ENCODE measurements around the gene TMEM161B.
A peak's percentile ranks its signal among the peaks of the same experiment; 100 is the strongest.

The TMEM161B gene

DNA sequence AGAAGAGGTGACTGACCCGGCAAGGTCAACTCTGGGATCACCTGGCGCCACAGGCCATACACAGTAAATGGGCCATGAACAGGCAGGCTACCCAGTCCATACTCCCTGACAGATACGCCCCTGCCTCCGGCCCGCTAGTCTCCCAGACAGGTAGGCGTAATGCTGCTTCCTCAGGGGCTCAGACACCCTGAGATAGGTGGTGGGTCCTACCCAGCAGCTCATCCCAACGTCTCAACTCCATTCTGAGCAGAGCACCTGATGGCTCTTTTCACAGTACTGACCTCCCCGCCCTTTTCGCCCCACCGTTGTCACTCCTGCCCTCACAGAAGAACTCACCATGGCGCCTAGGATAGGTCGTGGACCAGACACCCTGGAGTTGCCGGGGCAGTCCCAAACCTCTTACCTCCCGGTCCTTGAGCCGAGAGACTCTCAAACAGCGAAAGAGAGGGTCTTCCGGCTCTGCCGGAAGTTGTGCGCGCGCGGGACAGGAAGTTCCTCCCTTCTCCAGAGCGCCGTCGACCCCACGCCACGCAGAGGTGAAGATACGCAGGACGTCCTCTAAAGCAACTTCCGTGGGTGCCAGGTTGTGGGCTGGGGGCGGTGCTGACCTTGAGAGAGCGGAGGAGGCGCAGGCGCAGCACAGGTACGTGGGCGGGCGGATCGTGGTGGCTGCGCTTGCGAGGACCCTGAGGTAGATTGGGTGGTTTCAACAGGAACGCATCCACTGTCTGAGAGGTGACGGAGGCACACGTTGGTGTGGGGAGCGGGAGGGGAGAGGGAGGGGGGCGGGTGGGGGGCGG, at the start of gene TMEM161B:
TMEM161B (minus strand) TSS at position 461 of the 800 bp plus-strand sequence; CDS start at position 339, 122 bp downstream.
- H3K27ac ChIP-seq (ENCODE audit: low read length) = peak within 1 kb of the TSS; percentile 85
- peaks cover 13% of the 10 kb centered on the region; the same call in 1 of the 2 replicates for H3K4me1 ChIP-seq (ENCODE audit: insufficient read depth, low read length)
- peak within 1 kb of the TSS; percentile 99 for H3K4me3 ChIP-seq (ENCODE audit: low read length)
- H3K36me3 ChIP-seq (ENCODE audit: insufficient read depth, low read depth, low read length) = peaks cover 39% of the 10 kb centered on the region
- H3K9me3 ChIP-seq (ENCODE audit: insufficient read depth, low read depth, low read length) = peaks cover 15% of the 10 kb centered on the region
- H3K27me3 ChIP-seq (ENCODE audit: insufficient read depth, low read length) = no peaks in the 10 kb centered on the region
- H3K9ac ChIP-seq (ENCODE audit: low read depth, low read length) = peak within 1 kb of the TSS; percentile 88

DNA sequence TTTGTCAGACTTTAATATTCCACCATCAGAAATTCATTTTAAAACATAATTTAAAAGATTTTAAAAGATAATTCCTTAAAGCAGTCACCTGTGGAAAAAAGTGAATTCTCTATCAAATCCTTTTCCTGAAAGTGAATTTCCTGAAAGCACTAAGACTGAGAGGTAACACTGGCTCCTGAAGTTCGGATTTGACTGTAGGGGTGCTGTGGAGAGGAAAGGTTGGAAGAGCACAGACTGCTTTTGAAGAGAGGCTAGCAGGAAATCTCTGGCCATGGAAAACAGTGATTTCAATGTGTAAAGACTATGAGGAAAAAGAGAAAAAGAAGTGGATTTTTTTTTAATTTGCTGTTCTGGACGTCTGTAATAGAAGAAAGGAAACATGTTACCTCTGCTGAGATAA, 35.7 kb upstream of the TMEM161B start:
- no peaks in the 10 kb centered on the region for H3K36me3 ChIP-seq (ENCODE audit: insufficient read depth, low read depth, low read length)
- no peaks in the 10 kb centered on the region for H3K9me3 ChIP-seq (ENCODE audit: insufficient read depth, low read depth, low read length)
- no peak overlapping the region for H3K9ac ChIP-seq (ENCODE audit: low read depth, low read length)
- no peak overlapping the region for H3K27ac ChIP-seq (ENCODE audit: low read length)
- no peak overlapping the region for H3K4me3 ChIP-seq (ENCODE audit: low read length)
- H3K4me1 ChIP-seq (ENCODE audit: insufficient read depth, low read length) = no peaks in the 10 kb centered on the region; the same call in 1 of the 2 replicates
- no peaks in the 10 kb centered on the region for H3K27me3 ChIP-seq (ENCODE audit: insufficient read depth, low read length)

DNA sequence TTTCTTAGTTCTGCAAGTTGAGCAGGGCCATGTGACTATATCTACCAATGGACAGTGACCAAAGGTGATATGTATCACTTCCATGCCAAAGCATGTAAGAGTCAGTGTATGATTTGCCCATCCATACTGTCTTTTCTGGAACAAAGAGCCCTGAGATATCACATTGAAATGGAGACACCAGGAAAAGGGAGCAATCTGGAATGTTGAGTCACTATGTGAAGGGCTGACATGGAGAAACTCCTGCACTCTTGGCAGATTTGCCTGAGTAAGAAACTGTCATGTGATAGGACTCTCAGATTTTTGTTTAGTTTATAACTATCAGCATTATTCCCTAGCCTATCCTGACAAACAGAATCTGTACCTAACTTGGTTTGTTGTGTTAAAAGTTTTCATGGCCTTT, 29.8 kb upstream of the TMEM161B start:
- Histone ChIP-seq H3K4me3 (ENCODE audit: low read length) (no peak overlapping the region), H3K9ac (ENCODE audit: low read depth, low read length) (no peak overlapping the region), H3K27ac (ENCODE audit: low read length) (no peak overlapping the region), H3K27me3 (ENCODE audit: insufficient read depth, low read length) (no peaks in the 10 kb centered on the region), H3K36me3 (ENCODE audit: insufficient read depth, low read depth, low read length) (no peaks in the 10 kb centered on the region), H3K9me3 (ENCODE audit: insufficient read depth, low read depth, low read length) (no peaks in the 10 kb centered on the region; the same call in 1 of the 2 replicates), H3K4me1 (ENCODE audit: insufficient read depth, low read length) (no peaks in the 10 kb centered on the region)

DNA sequence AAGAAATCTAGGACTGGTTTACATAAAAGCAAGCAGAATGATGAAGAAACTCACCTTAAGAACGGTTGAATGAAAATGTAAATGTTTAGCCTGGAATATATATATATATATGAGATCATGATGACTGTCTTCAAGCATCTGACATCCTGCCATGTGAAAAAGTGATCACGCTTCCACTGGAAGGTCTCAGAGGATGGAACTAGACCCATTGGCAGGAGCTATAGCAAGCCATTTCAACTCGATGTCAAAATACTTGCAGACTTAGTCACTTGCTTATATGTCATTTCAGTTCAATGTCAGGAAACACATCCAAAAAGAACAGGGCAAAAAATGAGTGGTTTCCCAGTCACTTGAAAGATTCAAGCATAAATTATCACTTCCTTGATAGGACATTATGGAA, 22.2 kb upstream of the TMEM161B start:
- Histone ChIP-seq H3K4me3 (ENCODE audit: low read length) (no peak overlapping the region), H3K9ac (ENCODE audit: low read depth, low read length) (no peak overlapping the region), H3K27me3 (ENCODE audit: insufficient read depth, low read length) (no peaks in the 10 kb centered on the region), H3K36me3 (ENCODE audit: insufficient read depth, low read depth, low read length) (peaks cover 3% of the 10 kb centered on the region; the same call in 1 of the 2 replicates), H3K4me1 (ENCODE audit: insufficient read depth, low read length) (no peaks in the 10 kb centered on the region), H3K27ac (ENCODE audit: low read length) (no peak overlapping the region), H3K9me3 (ENCODE audit: insufficient read depth, low read depth, low read length) (no peaks in the 10 kb centered on the region; the same call in 1 of the 2 replicates)

DNA sequence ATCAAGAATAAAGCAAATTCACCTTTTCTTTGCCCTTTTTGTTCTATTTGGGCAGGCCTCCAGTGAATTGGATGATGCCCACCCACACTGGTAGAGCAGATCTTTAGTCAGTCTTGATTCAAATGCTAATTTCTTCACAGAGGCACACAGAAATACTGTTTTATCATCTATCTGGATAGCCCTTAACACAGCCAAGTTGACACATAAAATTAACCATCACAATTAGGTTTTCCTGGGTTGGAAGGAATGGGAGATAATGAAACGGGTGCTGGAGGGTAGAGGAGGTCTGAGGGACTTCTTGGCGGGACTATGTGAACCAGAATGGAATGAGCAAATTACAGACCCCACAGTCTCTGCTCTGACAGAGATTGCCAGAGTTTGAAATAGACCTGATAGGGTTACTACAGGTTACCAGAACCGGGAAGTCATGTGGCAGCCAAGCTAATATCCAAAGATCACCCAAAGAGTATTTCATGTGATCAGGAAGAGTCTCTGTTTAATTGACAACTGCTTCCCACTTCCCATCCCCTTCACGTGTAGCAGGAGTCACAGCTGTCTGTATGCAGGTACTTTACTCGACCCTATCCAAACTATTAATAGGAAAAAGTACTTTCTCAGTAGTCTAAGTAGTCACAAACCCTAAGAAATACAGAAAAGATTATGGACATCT, 20.0 kb upstream of the TMEM161B start:
- Histone ChIP-seq H3K4me3 (ENCODE audit: low read length) (no peak overlapping the region), H3K9ac (ENCODE audit: low read depth, low read length) (no peak overlapping the region), H3K27ac (ENCODE audit: low read length) (no peak overlapping the region), H3K9me3 (ENCODE audit: insufficient read depth, low read depth, low read length) (no peaks in the 10 kb centered on the region), H3K36me3 (ENCODE audit: insufficient read depth, low read depth, low read length) (peaks cover 7% of the 10 kb centered on the region; the same call in 1 of the 2 replicates), H3K27me3 (ENCODE audit: insufficient read depth, low read length) (no peaks in the 10 kb centered on the region), H3K4me1 (ENCODE audit: insufficient read depth, low read length) (no peaks in the 10 kb centered on the region)

DNA sequence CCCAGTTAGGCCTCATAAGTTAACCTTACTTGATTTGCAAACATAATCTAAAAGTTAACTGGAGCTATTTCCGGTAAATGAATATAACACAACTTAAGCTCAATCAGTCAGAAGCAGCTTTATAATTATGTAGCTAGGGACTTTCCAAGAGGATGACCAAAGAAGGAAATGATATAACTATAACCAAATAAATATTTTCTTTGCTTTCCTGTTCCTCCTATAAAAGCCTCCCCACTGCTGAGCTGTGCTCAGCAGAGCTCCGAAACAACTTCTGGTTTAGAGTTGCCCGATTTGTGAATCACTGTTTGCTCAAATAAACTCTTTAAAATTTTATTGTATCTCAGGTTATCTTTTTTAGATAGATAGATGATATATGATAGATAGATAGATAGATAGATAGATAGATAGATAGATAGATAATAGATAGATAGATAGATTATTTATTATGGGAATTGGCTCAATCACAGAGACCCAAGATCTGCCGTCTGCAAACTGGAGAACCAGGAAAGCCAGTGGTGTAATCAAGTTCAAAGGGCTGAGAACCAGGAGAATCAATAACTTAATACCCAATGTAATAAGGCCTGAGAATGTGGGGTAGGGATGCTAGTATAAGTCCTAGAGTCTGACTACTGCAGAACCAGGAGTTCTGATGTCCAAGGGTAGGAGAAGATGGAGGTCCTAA, 19.3 kb upstream of the TMEM161B start:
- Histone ChIP-seq H3K4me1 (ENCODE audit: insufficient read depth, low read length) (no peaks in the 10 kb centered on the region), H3K27ac (ENCODE audit: low read length) (no peak overlapping the region), H3K4me3 (ENCODE audit: low read length) (no peak overlapping the region), H3K9ac (ENCODE audit: low read depth, low read length) (no peak overlapping the region), H3K9me3 (ENCODE audit: insufficient read depth, low read depth, low read length) (no peaks in the 10 kb centered on the region), H3K36me3 (ENCODE audit: insufficient read depth, low read depth, low read length) (peaks cover 14% of the 10 kb centered on the region), H3K27me3 (ENCODE audit: insufficient read depth, low read length) (no peaks in the 10 kb centered on the region)

DNA sequence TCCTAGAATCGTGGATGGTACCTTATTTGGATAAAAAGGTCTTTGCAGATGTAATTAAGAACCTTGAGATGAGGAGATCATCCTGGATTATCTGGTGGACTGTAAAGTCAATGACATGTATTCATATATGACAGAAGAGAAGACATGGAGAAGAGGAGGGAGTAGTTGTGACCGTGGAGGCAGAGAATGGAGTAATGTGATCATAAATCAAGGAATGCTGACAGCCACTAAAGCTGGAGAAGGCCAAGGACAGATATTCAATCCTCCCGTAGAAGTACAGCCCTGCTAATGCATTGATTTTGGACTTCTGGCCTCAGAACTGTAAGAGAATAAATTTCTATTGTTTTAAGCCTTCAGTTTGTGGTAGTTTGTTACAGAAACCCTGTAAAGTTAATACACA, 18.7 kb upstream of the TMEM161B start:
- no peak overlapping the region for H3K27ac ChIP-seq (ENCODE audit: low read length)
- no peak overlapping the region for H3K9ac ChIP-seq (ENCODE audit: low read depth, low read length)
- H3K36me3 ChIP-seq (ENCODE audit: insufficient read depth, low read depth, low read length) = peaks cover 21% of the 10 kb centered on the region
- H3K9me3 ChIP-seq (ENCODE audit: insufficient read depth, low read depth, low read length) = no peaks in the 10 kb centered on the region
- no peak overlapping the region for H3K4me3 ChIP-seq (ENCODE audit: low read length)
- H3K27me3 ChIP-seq (ENCODE audit: insufficient read depth, low read length) = no peaks in the 10 kb centered on the region
- H3K4me1 ChIP-seq (ENCODE audit: insufficient read depth, low read length) = no peaks in the 10 kb centered on the region

DNA sequence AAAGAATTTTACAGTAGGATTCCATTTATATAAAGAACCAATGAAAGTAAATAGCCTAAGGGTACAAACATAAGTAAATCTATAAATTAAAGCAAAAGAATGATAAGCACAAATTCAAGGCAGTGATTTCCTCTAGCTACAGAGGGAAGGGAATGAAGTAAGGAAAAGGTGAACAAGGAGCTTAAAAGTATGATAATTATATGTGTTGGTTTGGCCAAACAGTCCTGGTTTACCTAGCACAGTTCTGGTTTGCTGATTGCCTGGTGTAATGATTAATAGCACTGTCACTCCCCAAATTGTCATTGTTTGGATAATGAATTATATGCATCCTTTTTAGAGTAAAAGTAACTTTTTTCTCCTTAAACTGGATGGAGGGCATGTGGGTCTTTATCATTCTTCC, 15.0 kb upstream of the TMEM161B start:
- no peak overlapping the region for H3K4me3 ChIP-seq (ENCODE audit: low read length)
- no peaks in the 10 kb centered on the region for H3K9me3 ChIP-seq (ENCODE audit: insufficient read depth, low read depth, low read length)
- no peaks in the 10 kb centered on the region for H3K4me1 ChIP-seq (ENCODE audit: insufficient read depth, low read length)

DNA sequence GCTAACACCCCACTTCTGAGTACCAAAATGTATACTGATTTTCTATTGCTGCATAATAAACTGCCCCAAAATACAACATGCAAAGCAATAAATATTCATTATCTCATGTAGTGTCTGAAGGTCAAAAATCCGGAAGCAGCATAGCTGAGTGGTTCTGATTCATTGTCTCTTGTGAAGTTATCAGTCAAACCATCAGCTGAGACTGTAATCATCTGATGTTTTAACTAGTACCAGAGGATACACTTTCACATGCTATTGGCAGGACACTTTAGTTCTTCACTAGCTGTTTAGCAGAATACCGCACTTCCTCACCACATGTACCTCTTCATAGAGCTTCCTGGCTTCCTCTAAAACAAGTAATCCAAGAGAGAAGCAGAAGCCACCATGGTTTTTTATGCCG, 12.7 kb upstream of the TMEM161B start:
- Histone ChIP-seq H3K27me3 (ENCODE audit: insufficient read depth, low read length) (no peaks in the 10 kb centered on the region), H3K9me3 (ENCODE audit: insufficient read depth, low read depth, low read length) (no peaks in the 10 kb centered on the region)

More for the DNA sequence above, 15.0 kb upstream of the TMEM161B start:
- peaks cover 26% of the 10 kb centered on the region for H3K36me3 ChIP-seq (ENCODE audit: insufficient read depth, low read depth, low read length)
- no peak overlapping the region for H3K9ac ChIP-seq (ENCODE audit: low read depth, low read length)
- H3K27me3 ChIP-seq (ENCODE audit: insufficient read depth, low read length) = no peaks in the 10 kb centered on the region
- no peak overlapping the region for H3K27ac ChIP-seq (ENCODE audit: low read length)

DNA sequence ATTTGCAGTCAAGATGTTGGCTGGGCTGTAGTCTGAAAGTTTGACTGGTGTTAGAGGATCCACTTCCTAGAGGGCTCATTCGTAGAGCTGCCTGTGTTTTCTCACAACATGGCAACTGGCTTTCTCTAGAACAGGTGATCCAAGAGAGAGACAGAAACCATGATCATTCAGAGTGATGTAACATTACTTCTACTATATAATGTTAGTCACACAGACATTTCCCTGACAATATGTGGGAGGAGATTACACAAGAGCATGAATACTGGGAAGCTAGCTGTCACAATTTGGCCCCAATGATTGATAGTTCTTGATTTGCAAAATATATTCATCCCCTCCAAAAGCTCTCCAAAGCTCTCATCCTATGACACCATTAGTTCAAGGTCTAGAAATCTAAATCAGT, 10.9 kb upstream of the TMEM161B start:
- Histone ChIP-seq H3K27me3 (ENCODE audit: insufficient read depth, low read length) (no peaks in the 10 kb centered on the region), H3K4me3 (ENCODE audit: low read length) (no peak overlapping the region), H3K36me3 (ENCODE audit: insufficient read depth, low read depth, low read length) (peaks cover 47% of the 10 kb centered on the region), H3K27ac (ENCODE audit: low read length) (no peak overlapping the region), H3K9ac (ENCODE audit: low read depth, low read length) (no peak overlapping the region), H3K4me1 (ENCODE audit: insufficient read depth, low read length) (no peaks in the 10 kb centered on the region), H3K9me3 (ENCODE audit: insufficient read depth, low read depth, low read length) (no peaks in the 10 kb centered on the region)

More for the DNA sequence above, 12.7 kb upstream of the TMEM161B start:
- peaks cover 39% of the 10 kb centered on the region for H3K36me3 ChIP-seq (ENCODE audit: insufficient read depth, low read depth, low read length)
- H3K27ac ChIP-seq (ENCODE audit: low read length) = no peak overlapping the region
- H3K9ac ChIP-seq (ENCODE audit: low read depth, low read length) = no peak overlapping the region
- no peaks in the 10 kb centered on the region for H3K4me1 ChIP-seq (ENCODE audit: insufficient read depth, low read length)
- no peak overlapping the region for H3K4me3 ChIP-seq (ENCODE audit: low read length)

DNA sequence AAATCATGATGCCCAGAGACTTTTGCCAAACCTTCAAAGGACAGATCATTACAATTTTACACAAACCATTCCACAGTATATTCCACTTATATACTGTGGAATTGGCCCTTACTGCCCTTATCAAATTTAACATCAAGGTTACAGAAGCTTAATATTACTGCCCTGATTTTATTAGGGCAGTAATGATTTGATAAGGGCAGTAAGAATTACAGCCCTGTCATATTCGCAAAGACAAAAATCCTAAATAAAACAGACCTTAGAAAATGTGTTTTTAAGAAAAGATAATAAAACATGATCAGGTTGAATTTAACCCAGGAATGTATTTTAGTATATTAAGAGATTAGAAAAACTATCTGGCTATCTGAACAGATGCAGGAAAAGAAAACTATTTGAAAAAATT, 7.7 kb upstream of the TMEM161B start:
- H3K9me3 ChIP-seq (ENCODE audit: insufficient read depth, low read depth, low read length) = no peaks in the 10 kb centered on the region
- no peak overlapping the region for H3K4me3 ChIP-seq (ENCODE audit: low read length)
- no peaks in the 10 kb centered on the region for H3K27me3 ChIP-seq (ENCODE audit: insufficient read depth, low read length)
- H3K4me1 ChIP-seq (ENCODE audit: insufficient read depth, low read length) = no peaks in the 10 kb centered on the region
- H3K36me3 ChIP-seq (ENCODE audit: insufficient read depth, low read depth, low read length) = peaks cover 57% of the 10 kb centered on the region
- no peak overlapping the region for H3K27ac ChIP-seq (ENCODE audit: low read length)
- H3K9ac ChIP-seq (ENCODE audit: low read depth, low read length) = no peak overlapping the region

All from iPS-20b (cell line).